Vagina (tissue), 2 donors: ENCODE results near the gene PTMS. TPM values are rescaled to one million over a fixed set of nuclear protein-coding genes. Genes with fewer than 3 reads are reported as not detected.

Source experiments
- DNase-seq, 2 donors: peaks; one replicate each; pipeline ENCODE4 v3.0.0-alpha.2; 2017; ENCODE audit errors: extremely low spot score in 2 of 2
- H3K27ac ChIP-seq: fragments of 200-600 bp; sonication (generic); one replicate; pipeline ENCODE4 v1.5.1; 2019
- H3K27me3 ChIP-seq: fragments of 200-600 bp; sonication (generic); one replicate; pipeline ENCODE4 v1.5.1; 2019
- H3K36me3 ChIP-seq, 2 donors: fragments of 200-600 bp; sonication (generic); one replicate each; pipeline ENCODE4 v1.5.1; 2017 to 2019
- H3K4me1 ChIP-seq: fragments of 200-600 bp; sonication (generic); one replicate; pipeline ENCODE4 v1.5.1; 2019
- H3K4me3 ChIP-seq, 2 donors: fragments of 200-600 bp; sonication (generic); 1 replicate in 1 of 2; 2 replicates in 1 of 2; pipeline ENCODE4 v1.5.1; 2016 to 2019
- H3K9me3 ChIP-seq: fragments of 200-600 bp; sonication (generic); one replicate; pipeline ENCODE4 v1.5.1; 2019
- CTCF ChIP-seq, 3 experiments: fragments of 450-650 bp in 2 of 3; fragments of 200-600 bp in 1 of 3; sonication (generic) in 1 of 3; IDR thresholded peaks; one replicate each; pipeline ENCODE4 v1.5.1; 2017 to 2019; ENCODE audit warnings: antibody characterized with exemption in 3 of 3, mild to moderate bottlenecking in 2 of 3, moderate library complexity in 2 of 3
- POLR2A ChIP-seq, 2 donors: fragments of 450-650 bp; IDR thresholded peaks; one replicate each; pipeline ENCODE4 v1.6.1; 2017; ENCODE audit warnings: antibody characterized with exemption in 2 of 2, mild to moderate bottlenecking in 2 of 2, moderate library complexity in 2 of 2
- POLR2AphosphoS5 ChIP-seq, 2 donors: sonication (generic); formaldehyde crosslinking; IDR thresholded peaks; one replicate each; pipeline ENCODE4 v1.9.0; 2017; ENCODE audit warnings: antibody characterized with exemption in 2 of 2, mild to moderate bottlenecking in 2 of 2, low read depth in 1 of 2; ENCODE audit not compliant: insufficient read depth in 1 of 2
- intact Hi-C: fragments of 100-400 bp; cut with DNase I; formaldehyde crosslinking; loops from one replicate; pipeline ENCODE4 v1.15.1; 2023
- total RNA-seq: library from RNA; depleted of rRNA; stranded (reverse); fragments of >200 nt; gene quantifications from one replicate; pipeline ENCODE4 v1.2.3, GENCODE V29; 2016

The PTMS gene
- total RNA-seq, 1 donor from 2014 or later = 132 TPM

GRCh38 chr12:6758506-6759095 is 7.6 kb upstream of the PTMS start:
- Histone ChIP-seq H3K36me3 (no peaks in the 10 kb centered on the region), H3K27ac (no peak overlapping the region), H3K4me3 (no peak overlapping the region), H3K27me3 (no peaks in the 10 kb centered on the region), H3K9me3 (no peaks in the 10 kb centered on the region), H3K4me1 (peaks cover 9% of the 10 kb centered on the region)
- no peak for DNase-seq
- TF ChIP-seq CTCF (IDR thresholded peaks at IDR 0.05) = no peak
- TF ChIP-seq POLR2A (IDR thresholded peaks at IDR 0.05) = no peak
- TF ChIP-seq POLR2AphosphoS5 (IDR thresholded peaks at IDR 0.05; ENCODE audit: insufficient read depth in 1 of 2, low read depth in 1 of 2) = no peak
- intact Hi-C loops = loop anchor here (10.0 kb wide), 1 partner anchor 554 kb away; the partner anchor contains the start of gene CD9

- Histone ChIP-seq H3K9me3 (no peaks in the 10 kb centered on the region), H3K27me3 (no peaks in the 10 kb centered on the region), H3K4me1 (peaks cover 17% of the 10 kb centered on the region), H3K4me3 (no peak overlapping the region), H3K27ac (no peak overlapping the region), H3K36me3 (no peaks in the 10 kb centered on the region)
- intact Hi-C loops = loop anchor here (10.0 kb wide), 1 partner anchor 555 kb away; the partner anchor contains the start of gene CD9
- TF ChIP-seq CTCF (IDR thresholded peaks at IDR 0.05) = no peak
- TF ChIP-seq POLR2AphosphoS5 (IDR thresholded peaks at IDR 0.05; ENCODE audit: insufficient read depth in 1 of 2, low read depth in 1 of 2) = no peak
- TF ChIP-seq POLR2A (IDR thresholded peaks at IDR 0.05) = no peak
- DNase-seq = no peak
These were observed 6.4 kb upstream of the PTMS start for GRCh38 chr12:6759741-6760140.

- Histone ChIP-seq H3K4me3 (peak overlapping the region; percentile 21 to 24), H3K4me1 (peaks cover 42% of the 10 kb centered on the region), H3K27me3 (no peaks in the 10 kb centered on the region), H3K9me3 (no peaks in the 10 kb centered on the region), H3K36me3 (no peaks in the 10 kb centered on the region), H3K27ac (peak overlapping the region; percentile 97)
- no peak for TF ChIP-seq POLR2AphosphoS5 (IDR thresholded peaks at IDR 0.05; ENCODE audit: insufficient read depth in 1 of 2, low read depth in 1 of 2)
- TF ChIP-seq POLR2A (IDR thresholded peaks at IDR 0.05) = no peak
- TF ChIP-seq CTCF (IDR thresholded peaks at IDR 0.05) = no peak
- no peak for DNase-seq
- intact Hi-C loops = no loop called here
These were observed 2.8 kb upstream of the PTMS start for GRCh38 chr12:6763380-6763779.

- H3K27me3 ChIP-seq = no peaks in the 10 kb centered on the region
- H3K9me3 ChIP-seq = no peaks in the 10 kb centered on the region
- peak overlapping the region; percentile 21 to 24 for H3K4me3 ChIP-seq
- H3K27ac ChIP-seq = peak overlapping the region; percentile 97
- DNase-seq = peak in 1 of 2 donors; percentile 99
- TF ChIP-seq CTCF (IDR thresholded peaks at IDR 0.05) (peak in 1 of 3 experiments; percentile 2), POLR2AphosphoS5 (IDR thresholded peaks at IDR 0.05; ENCODE audit: insufficient read depth in 1 of 2, low read depth in 1 of 2) (peak; percentile 88 to 93), POLR2A (IDR thresholded peaks at IDR 0.05) (peak in 1 of 2 donors; percentile 22)
- no peaks in the 10 kb centered on the region for H3K36me3 ChIP-seq
- peaks cover 50% of the 10 kb centered on the region for H3K4me1 ChIP-seq
- intact Hi-C loops = no loop called here
These were observed 1.9 kb upstream of the PTMS start for GRCh38 chr12:6764011-6764828.
